Tibial nerve (tissue), 4 donors: Measurements from ENCODE around the gene CHI3L1.

Source experiments
- CTCF ChIP-seq, 5 experiments: fragments of 200-600 bp in 3 of 5; fragments of 450-650 bp in 2 of 5; sonication (generic) in 3 of 5; IDR thresholded peaks; one replicate each; pipeline ENCODE4 v1.5.1; 2016 to 2019; ENCODE audit warnings: antibody characterized with exemption in 5 of 5, mild to moderate bottlenecking in 3 of 5, moderate library complexity in 2 of 5
- EP300 ChIP-seq, 2 donors: sonication (generic); formaldehyde crosslinking; IDR thresholded peaks; one replicate each; pipeline ENCODE4 v1.6.1; 2017; ENCODE audit warnings: antibody characterized with exemption in 2 of 2, mild to moderate bottlenecking in 1 of 2

GRCh38 chr1:203189951-203190352 lies 3.4 kb upstream of the CHI3L1 start:
- TF ChIP-seq CTCF (IDR thresholded peaks at IDR 0.05) (no peak), EP300 (IDR thresholded peaks at IDR 0.05) (no peak)
